ENCODE data around the gene HRH2.

HRH2 gene

DNA sequence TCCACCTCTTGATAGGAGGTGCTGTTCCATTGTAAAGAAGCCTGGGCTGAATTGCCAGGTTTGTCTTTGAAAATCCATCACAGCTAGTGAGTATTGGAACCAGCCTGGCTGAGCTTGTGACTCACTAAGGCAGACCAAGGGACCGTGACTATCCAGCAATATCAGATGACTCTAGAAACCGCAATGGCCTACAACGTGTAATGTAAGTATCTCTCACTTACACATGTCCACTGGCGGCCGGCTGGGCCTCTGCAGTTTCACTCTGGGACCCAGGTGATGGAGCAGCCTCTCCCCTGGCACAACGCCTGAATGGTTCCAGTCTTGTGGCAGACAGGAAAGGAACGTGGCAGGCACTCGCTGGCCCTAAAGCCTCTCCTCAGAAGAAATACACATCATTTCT is 3.1 kb upstream of the HRH2 start:
- H3K4me3 ChIP-seq (replicated peaks; ENCODE audit: low read depth, low read length), result no peak overlapping the region
- peaks cover 2% of the 10 kb centered on the region for H3K27me3 ChIP-seq (replicated peaks; ENCODE audit: control insufficient read depth, insufficient read depth, low read length)
- DNase-seq (ENCODE audit: extremely low read depth, insufficient read length), result no peak
- TF ChIP-seq, protein P1, sequence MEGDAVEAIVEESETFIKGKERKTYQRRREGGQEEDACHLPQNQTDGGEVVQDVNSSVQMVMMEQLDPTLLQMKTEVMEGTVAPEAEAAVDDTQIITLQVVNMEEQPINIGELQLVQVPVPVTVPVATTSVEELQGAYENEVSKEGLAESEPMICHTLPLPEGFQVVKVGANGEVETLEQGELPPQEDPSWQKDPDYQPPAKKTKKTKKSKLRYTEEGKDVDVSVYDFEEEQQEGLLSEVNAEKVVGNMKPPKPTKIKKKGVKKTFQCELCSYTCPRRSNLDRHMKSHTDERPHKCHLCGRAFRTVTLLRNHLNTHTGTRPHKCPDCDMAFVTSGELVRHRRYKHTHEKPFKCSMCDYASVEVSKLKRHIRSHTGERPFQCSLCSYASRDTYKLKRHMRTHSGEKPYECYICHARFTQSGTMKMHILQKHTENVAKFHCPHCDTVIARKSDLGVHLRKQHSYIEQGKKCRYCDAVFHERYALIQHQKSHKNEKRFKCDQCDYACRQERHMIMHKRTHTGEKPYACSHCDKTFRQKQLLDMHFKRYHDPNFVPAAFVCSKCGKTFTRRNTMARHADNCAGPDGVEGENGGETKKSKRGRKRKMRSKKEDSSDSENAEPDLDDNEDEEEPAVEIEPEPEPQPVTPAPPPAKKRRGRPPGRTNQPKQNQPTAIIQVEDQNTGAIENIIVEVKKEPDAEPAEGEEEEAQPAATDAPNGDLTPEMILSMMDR (IDR thresholded peaks at IDR 0.05; ENCODE audit: insufficient read depth, low read length, poor library complexity, severe bottlenecking), result no peak
- no peaks in the 10 kb centered on the region for H3K36me3 ChIP-seq (ENCODE audit: control insufficient read depth, insufficient read depth, low read length)

- Histone ChIP-seq H3K4me3 (replicated peaks; ENCODE audit: low read depth, low read length) (no peak overlapping the region), H3K36me3 (ENCODE audit: control insufficient read depth, insufficient read depth, low read length) (no peaks in the 10 kb centered on the region), H3K27me3 (replicated peaks; ENCODE audit: control insufficient read depth, insufficient read depth, low read length) (peaks cover 2% of the 10 kb centered on the region)
- DNase-seq (ENCODE audit: extremely low read depth, insufficient read length), result no peak
- TF ChIP-seq, protein P1 (IDR thresholded peaks at IDR 0.05; ENCODE audit: insufficient read depth, low read length, poor library complexity, severe bottlenecking), result no peak
These were observed 2.5 kb upstream of the HRH2 start for GRCh38 chr5:175655411-175655810.

GRCh38 chr5:175656966-175657365 is 905 bp upstream of the HRH2 start:
- Histone ChIP-seq H3K27me3 (replicated peaks; ENCODE audit: control insufficient read depth, insufficient read depth, low read length) (peaks cover 2% of the 10 kb centered on the region), H3K4me3 (replicated peaks; ENCODE audit: low read depth, low read length) (no peak overlapping the region), H3K36me3 (ENCODE audit: control insufficient read depth, insufficient read depth, low read length) (no peaks in the 10 kb centered on the region)
- DNase-seq (ENCODE audit: extremely low read depth, insufficient read length), result no peak
- TF ChIP-seq, protein P1 (IDR thresholded peaks at IDR 0.05; ENCODE audit: insufficient read depth, low read length, poor library complexity, severe bottlenecking), result no peak

GRCh38 chr5:175658299-175659145 is 651 bp downstream of the HRH2 start:
- DNase-seq (ENCODE audit: extremely low read depth, insufficient read length), result no peak
- TF ChIP-seq, protein P1 (IDR thresholded peaks at IDR 0.05; ENCODE audit: insufficient read depth, low read length, poor library complexity, severe bottlenecking), result no peak
- H3K27me3 ChIP-seq (replicated peaks; ENCODE audit: control insufficient read depth, insufficient read depth, low read length), result peaks cover 2% of the 10 kb centered on the region

DNA sequence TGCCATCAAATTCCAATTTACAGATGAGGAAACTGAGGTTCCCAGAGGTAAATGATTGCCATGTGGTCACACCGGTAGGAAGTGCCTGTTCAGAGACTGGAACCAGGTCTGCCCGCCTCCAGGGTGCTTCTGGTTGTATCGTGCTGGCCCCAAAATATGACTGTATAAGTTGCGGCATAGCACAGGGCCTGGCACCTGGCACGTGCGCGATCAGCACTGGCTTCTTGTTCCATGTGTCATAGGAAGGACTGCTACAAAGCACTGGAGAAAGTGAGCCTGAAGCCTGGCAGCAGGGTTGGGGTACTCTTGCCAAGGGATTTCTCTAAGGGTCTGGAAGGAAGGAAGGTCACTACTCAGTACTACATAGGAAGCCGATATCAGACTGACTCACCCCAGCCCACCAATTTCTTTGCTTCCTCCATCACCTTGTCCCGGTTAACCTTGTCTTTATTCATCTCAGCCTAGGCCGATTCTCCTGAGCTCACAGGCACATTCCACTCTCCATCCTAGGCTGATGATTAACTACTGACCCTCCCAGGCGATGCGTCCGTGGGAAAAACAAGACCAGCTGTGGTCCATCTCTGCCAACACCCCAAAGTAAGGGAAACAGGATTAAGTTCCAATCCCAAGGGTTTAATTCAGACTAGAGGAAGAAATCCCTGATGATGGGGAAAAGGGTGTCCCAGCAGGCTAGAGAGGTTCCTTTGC is 1.8 kb downstream of the HRH2 start:
- TF ChIP-seq, protein P1 (IDR thresholded peaks at IDR 0.05; ENCODE audit: insufficient read depth, low read length, poor library complexity, severe bottlenecking), result no peak
- Histone ChIP-seq H3K27me3 (replicated peaks; ENCODE audit: control insufficient read depth, insufficient read depth, low read length) (peaks cover 2% of the 10 kb centered on the region), H3K36me3 (ENCODE audit: control insufficient read depth, insufficient read depth, low read length) (no peaks in the 10 kb centered on the region), H3K4me3 (replicated peaks; ENCODE audit: low read depth, low read length) (no peak overlapping the region)
- no peak for DNase-seq (ENCODE audit: extremely low read depth, insufficient read length)

More at GRCh38 chr5:175658299-175659145, 651 bp downstream of the HRH2 start:
- no peaks in the 10 kb centered on the region for H3K36me3 ChIP-seq (ENCODE audit: control insufficient read depth, insufficient read depth, low read length)
- H3K4me3 ChIP-seq (replicated peaks; ENCODE audit: low read depth, low read length), result no peak overlapping the region

All from GM06990 (cell line).